ENCODE measurements around the gene TLE3.

Gene TLE3

GRCh38 chr15:70125605-70126004 is 27.9 kb upstream of the TLE3 start:
- DNase-seq: no peak

- no peak for DNase-seq
Observed at GRCh38 chr15:70121624-70122302, 24.0 kb upstream of the TLE3 start.

- no peak for DNase-seq
Observed at GRCh38 chr15:70120958-70121623, 23.4 kb upstream of the TLE3 start.

- DNase-seq: no peak
Observed at GRCh38 chr15:70119911-70120508, 22.3 kb upstream of the TLE3 start.

- no peak for DNase-seq
Observed at GRCh38 chr15:70118599-70118998, 20.9 kb upstream of the TLE3 start.

- DNase-seq: no peak
Observed at GRCh38 chr15:70116317-70116716, 18.6 kb upstream of the TLE3 start.

GRCh38 chr15:70114221-70114620 is 16.5 kb upstream of the TLE3 start:
- DNase-seq: no peak

- DNase-seq: peak; percentile 54
Observed at GRCh38 chr15:70113304-70113700, 15.6 kb upstream of the TLE3 start.

GRCh38 chr15:70112572-70113303 is 15.0 kb upstream of the TLE3 start:
- DNase-seq: peak; percentile 44

GRCh38 chr15:70112074-70112395 is 14.3 kb upstream of the TLE3 start:
- no peak for DNase-seq

- DNase-seq: peak; percentile 83
Observed at GRCh38 chr15:70111203-70112073, 13.7 kb upstream of the TLE3 start.

GRCh38 chr15:70109978-70110377 is 12.3 kb upstream of the TLE3 start:
- DNase-seq: no peak

- DNase-seq: no peak
Observed at GRCh38 chr15:70109531-70109930, 11.8 kb upstream of the TLE3 start.

- no peak for DNase-seq
Observed at GRCh38 chr15:70103880-70104626, 6.3 kb upstream of the TLE3 start.

- DNase-seq: no peak
Observed at GRCh38 chr15:70102827-70103226, 5.1 kb upstream of the TLE3 start.

GRCh38 chr15:70101459-70102113 is 3.9 kb upstream of the TLE3 start:
- peak; percentile 96 for DNase-seq

GRCh38 chr15:70100474-70101341 is 3.0 kb upstream of the TLE3 start:
- peak; percentile 80 for DNase-seq

GRCh38 chr15:70099967-70100473 is 2.3 kb upstream of the TLE3 start:
- DNase-seq: peak; percentile 80

- peak; percentile 99 for DNase-seq
Observed at GRCh38 chr15:70099167-70099966, 1.6 kb upstream of the TLE3 start.
